K562 (cell line): ENCODE data around the gene LY6G5B. TPM values are rescaled to one million over a fixed set of nuclear protein-coding genes. Genes with fewer than 3 reads are reported as not detected.

Experiments used
- ARID3B ChIP-seq: fragments of 250-450 bp; sonication (Bioruptor Pico); IDR thresholded peaks from 2 replicates; pipeline ENCODE4 v1.4.0; 2020; ENCODE audit warnings: borderline replicate concordance
- CLOCK ChIP-seq: fragments of 250-450 bp; sonication (Bioruptor Pico); IDR thresholded peaks from 2 replicates; pipeline ENCODE4 v1.4.0; 2020; ENCODE audit warnings: mild to moderate bottlenecking, moderate library complexity, borderline replicate concordance
- CREB3L1 ChIP-seq: fragments of 450-650 bp; IDR thresholded peaks from 2 replicates; pipeline ENCODE4 v1.6.1; 2014; ENCODE audit warnings: low read depth, mild to moderate bottlenecking, moderate library complexity, borderline replicate concordance
- CREBBP ChIP-seq: IDR thresholded peaks from one replicate; pipeline ENCODE4 v1.6.1; 2012; ENCODE audit warnings: low read depth, mild to moderate bottlenecking, control low read depth, inconsistent platforms, low read length
- ELF1 ChIP-seq: fragments of 200-800 bp; sonication (Bioruptor generic); IDR thresholded peaks from 2 replicates; pipeline ENCODE4 v1.6.1; 2016; ENCODE audit warnings: missing genetic modification characterization, missing compliant biosample characterization
- FIP1L1 ChIP-seq: fragments of 200-400 bp; formaldehyde crosslinking; IDR thresholded peaks from 2 replicates; pipeline ENCODE4 v1.6.1; 2018; ENCODE audit warnings: mild to moderate bottlenecking, low read depth, low read length; ENCODE audit not compliant: poor library complexity, severe bottlenecking
- FOSL1 ChIP-seq: fragments of 200-800 bp; sonication (Bioruptor generic); conservative IDR thresholded peaks from 2 replicates; pipeline ENCODE4 v1.6.1; 2016; ENCODE audit warnings: missing genetic modification characterization, missing compliant biosample characterization
- GTF2F1 ChIP-seq: IDR thresholded peaks from 2 replicates; pipeline ENCODE4 v1.6.1; 2011; ENCODE audit warnings: low read depth, low read length, improper control_type of control experiment
- HNRNPK ChIP-seq: fragments of 200-400 bp; formaldehyde crosslinking; IDR thresholded peaks from one replicate; pipeline ENCODE4 v1.6.1; 2018; ENCODE audit warnings: mild to moderate bottlenecking, low read depth, low read length; ENCODE audit not compliant: poor library complexity, severe bottlenecking
- ILF3 ChIP-seq: fragments of 450-650 bp; IDR thresholded peaks from 2 replicates; pipeline ENCODE4 v1.6.1; 2018; ENCODE audit warnings: antibody characterized with exemption, mild to moderate bottlenecking, moderate library complexity, borderline replicate concordance
- NELFE ChIP-seq: IDR thresholded peaks from 2 replicates; pipeline ENCODE4 v1.6.1; 2011; ENCODE audit warnings: mild to moderate bottlenecking; ENCODE audit not compliant: insufficient read depth, insufficient read length
- NUFIP1 ChIP-seq: fragments of 450-650 bp; IDR thresholded peaks from 2 replicates; pipeline ENCODE4 v1.6.1; 2018; ENCODE audit not compliant: partially characterized antibody
- RBM34 ChIP-seq: fragments of 200-400 bp; formaldehyde crosslinking; IDR thresholded peaks from 2 replicates; pipeline ENCODE4 v1.6.1; 2018; ENCODE audit warnings: low read length, borderline replicate concordance; ENCODE audit not compliant: insufficient read depth
- SAFB ChIP-seq: fragments of 200-400 bp; formaldehyde crosslinking; IDR thresholded peaks from 2 replicates; pipeline ENCODE4 v1.6.1; 2017; ENCODE audit warnings: low read depth, low read length, borderline replicate concordance
- SLC30A9 ChIP-seq: fragments of 250-450 bp; sonication (Bioruptor Pico); IDR thresholded peaks from 2 replicates; pipeline ENCODE4 v1.8.0; 2022; ENCODE audit warnings: mild to moderate bottlenecking, moderate library complexity
- SNAPC5 ChIP-seq: fragments of 250-450 bp; sonication (Bioruptor Pico); IDR thresholded peaks from 2 replicates; pipeline ENCODE4 v1.8.0; 2021; ENCODE audit warnings: moderate library complexity, mild to moderate bottlenecking, inconsistent platforms
- TARDBP ChIP-seq: fragments of 450-650 bp; IDR thresholded peaks from 2 replicates; pipeline ENCODE4 v1.6.1; 2016
- TCFL5 ChIP-seq: fragments of 250-450 bp; sonication (Bioruptor Pico); conservative IDR thresholded peaks from 2 replicates; pipeline ENCODE4 v1.6.1; 2021; ENCODE audit warnings: mild to moderate bottlenecking, moderate library complexity, matching md5 sums
- ZNF174 ChIP-seq: fragments of 250-450 bp; sonication (Bioruptor Pico); IDR thresholded peaks from 2 replicates; pipeline ENCODE4 v1.4.0; 2020; ENCODE audit warnings: mild to moderate bottlenecking
- ZNF347 ChIP-seq: fragments of 450-650 bp; formaldehyde crosslinking; IDR thresholded peaks from 2 replicates; pipeline ENCODE4 v1.4.0; 2020; ENCODE audit warnings: low read depth, mild to moderate bottlenecking, moderate library complexity
- ZNF785 ChIP-seq: fragments of 250-450 bp; sonication (Bioruptor Pico); IDR thresholded peaks from 2 replicates; pipeline ENCODE4 v1.4.0; 2020; ENCODE audit warnings: mild to moderate bottlenecking
- polyA plus RNA-seq, 8 experiments: library from polyadenylated mRNA; depleted of rRNA in 4 of 8; stranded (reverse) in 5 of 8; unstranded in 3 of 8; fragments of >200 nt; fragmentation: Nextera tagmentation in 2 of 8; fragmentation: Illumina TruSeq in 1 of 8; extraction: Ambion mirVana in 2 of 8; extraction: Trizol in 1 of 8; gene quantifications; 2 replicates each; pipeline versions ENCODE4 v1.2.1 to v1.2.3, GENCODE V29; 2011 to 2014; ENCODE audit warnings: inconsistent platforms in 1 of 8, missing spikeins in 1 of 8
- total RNA-seq, 7 experiments: library from RNA; depleted of rRNA in 6 of 7; stranded (reverse); fragments of >200 nt in 6 of 7; fragmentation: Illumina TruSeq in 2 of 7; extraction: Trizol in 2 of 7; gene quantifications; 2 replicates each; pipeline versions ENCODE4 v1.2.1 to v1.2.3, GENCODE V29; 2011 to 2021; ENCODE audit warnings: low replicate concordance in 1 of 7

LY6G5B gene
- total and polyA plus RNA-seq, 9 of the 15 experiments (the other 6 are each of a cell fraction or from before 2014, with no cell fraction given): 6.0 to 27.0 (median 7.5) TPM

- TF ChIP-seq TCFL5 (0 out of 2 replicates have a peak, but pooled peaks have one; percentile 38), FOSL1 (no peak), HNRNPK (no peak), ARID3B (CRISPR knock-in tag) (no peak), FIP1L1 (no peak), CREBBP (no peak), ZNF174 (CRISPR knock-in tag) (no peak), ILF3 (no peak), RBM34 (no peak), TARDBP (no peak; the same call in 1 of the 2 replicates), SAFB (no peak), ZNF785 (CRISPR knock-in tag) (no peak), ELF1 (tag) (no peak), CLOCK (CRISPR knock-in tag) (no peak), NUFIP1 (no peak), ZNF347 (CRISPR knock-in tag) (no peak), NELFE (no peak), SLC30A9 (CRISPR knock-in tag) (no peak), GTF2F1 (peak; percentile 63; the same call in 1 of the 2 replicates), SNAPC5 (CRISPR knock-in tag) (peak; percentile 81), CREB3L1 (peak; percentile 90)
Measured at GRCh38 chr6:31664790-31665500, 4.8 kb upstream of the LY6G5B start, which contains the start of gene GPANK1 (continued).
